GM19467 (cell line): ENCODE data around the gene MERTK.
"Not testable (repeated sequence)": the region's sequence is repeated elsewhere in the genome, so short reads cannot be mapped to it uniquely, and the experiment has no call there.

Source experiments
- ATAC-seq: cut with Tn5 transposase; IDR thresholded peaks from one replicate; pipeline ENCODE4 v1.9.1; 2021; ENCODE audit warnings: mild to moderate bottlenecking, moderate library complexity; ENCODE audit not compliant: unreplicated experiment

Gene MERTK

GRCh38 chr2:111909079-111909478 lies 10.7 kb downstream of the MERTK start:
- no peak for ATAC-seq

- ATAC-seq, result not testable (repeated sequence)
Observed at GRCh38 chr2:111909997-111910396, 11.6 kb downstream of the MERTK start.

- no peak for ATAC-seq
Observed at GRCh38 chr2:111910609-111911277, 12.3 kb downstream of the MERTK start.

GRCh38 chr2:111911295-111911977 lies 13.0 kb downstream of the MERTK start:
- ATAC-seq, result not testable (repeated sequence)

GRCh38 chr2:111912547-111912946 lies 14.1 kb downstream of the MERTK start:
- ATAC-seq, result no peak

- no peak for ATAC-seq
Observed at GRCh38 chr2:111917106-111917505, 18.7 kb downstream of the MERTK start.

- ATAC-seq, result no peak
Observed at GRCh38 chr2:111918383-111918806, 20.0 kb downstream of the MERTK start.

GRCh38 chr2:111919365-111919764 lies 21.0 kb downstream of the MERTK start:
- ATAC-seq, result no peak

- ATAC-seq, result no peak
Observed at GRCh38 chr2:111919794-111920608, 21.6 kb downstream of the MERTK start.

GRCh38 chr2:111923276-111923804 lies 24.9 kb downstream of the MERTK start:
- no peak for ATAC-seq

GRCh38 chr2:111924617-111925107 lies 26.3 kb downstream of the MERTK start:
- ATAC-seq, result no peak

- ATAC-seq, result no peak
Observed at GRCh38 chr2:111927723-111928122, 29.3 kb downstream of the MERTK start.

GRCh38 chr2:111930409-111930808 lies 32.0 kb downstream of the MERTK start:
- ATAC-seq, result no peak

GRCh38 chr2:111930875-111931274 lies 32.5 kb downstream of the MERTK start:
- no peak for ATAC-seq

- ATAC-seq, result no peak
Observed at GRCh38 chr2:111932841-111933291, 34.5 kb downstream of the MERTK start.

- ATAC-seq, result not testable (repeated sequence)
Observed at GRCh38 chr2:111933900-111934299, 35.5 kb downstream of the MERTK start.

GRCh38 chr2:111936881-111937280 lies 38.5 kb downstream of the MERTK start:
- ATAC-seq, result no peak

- no peak for ATAC-seq
Observed at GRCh38 chr2:111938392-111938791, 40.0 kb downstream of the MERTK start.

GRCh38 chr2:111940333-111941196 lies 42.2 kb downstream of the MERTK start:
- no peak for ATAC-seq

GRCh38 chr2:111941531-111941930 lies 43.1 kb downstream of the MERTK start:
- no peak for ATAC-seq
